Measurements from ENCODE around the gene LRP1B.

GRCh38 chr2:141967503-141967902 lies 163.3 kb downstream of the LRP1B start:
- TF ChIP-seq, protein P1, sequence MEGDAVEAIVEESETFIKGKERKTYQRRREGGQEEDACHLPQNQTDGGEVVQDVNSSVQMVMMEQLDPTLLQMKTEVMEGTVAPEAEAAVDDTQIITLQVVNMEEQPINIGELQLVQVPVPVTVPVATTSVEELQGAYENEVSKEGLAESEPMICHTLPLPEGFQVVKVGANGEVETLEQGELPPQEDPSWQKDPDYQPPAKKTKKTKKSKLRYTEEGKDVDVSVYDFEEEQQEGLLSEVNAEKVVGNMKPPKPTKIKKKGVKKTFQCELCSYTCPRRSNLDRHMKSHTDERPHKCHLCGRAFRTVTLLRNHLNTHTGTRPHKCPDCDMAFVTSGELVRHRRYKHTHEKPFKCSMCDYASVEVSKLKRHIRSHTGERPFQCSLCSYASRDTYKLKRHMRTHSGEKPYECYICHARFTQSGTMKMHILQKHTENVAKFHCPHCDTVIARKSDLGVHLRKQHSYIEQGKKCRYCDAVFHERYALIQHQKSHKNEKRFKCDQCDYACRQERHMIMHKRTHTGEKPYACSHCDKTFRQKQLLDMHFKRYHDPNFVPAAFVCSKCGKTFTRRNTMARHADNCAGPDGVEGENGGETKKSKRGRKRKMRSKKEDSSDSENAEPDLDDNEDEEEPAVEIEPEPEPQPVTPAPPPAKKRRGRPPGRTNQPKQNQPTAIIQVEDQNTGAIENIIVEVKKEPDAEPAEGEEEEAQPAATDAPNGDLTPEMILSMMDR (IDR thresholded peaks at IDR 0.05): no peak
- TF ChIP-seq POLR2AphosphoS5 (IDR thresholded peaks at IDR 0.05; ENCODE audit: insufficient read depth in 1 of 2, low read depth in 1 of 2) (no peak), POLR2A (IDR thresholded peaks at IDR 0.05) (no peak)

Measured in vagina (tissue), 2 donors.